HepG2 (cell line): ENCODE data around the gene MAML1. TPM values are rescaled to one million over a fixed set of nuclear protein-coding genes. Genes with fewer than 3 reads are reported as not detected.

Source experiments
- GATAD1 ChIP-seq: IDR thresholded peaks from 2 replicates; pipeline ENCODE4 v1.6.1; 2016; ENCODE audit warnings: missing genetic modification reagents, missing compliant biosample characterization
- HCFC1 ChIP-seq: fragments of 150-350 bp; IDR thresholded peaks from 2 replicates; pipeline ENCODE4 v1.6.1; 2014; ENCODE audit warnings: low read depth, low read length
- HIVEP1 ChIP-seq: sonication (generic); formaldehyde crosslinking; IDR thresholded peaks from 2 replicates; pipeline ENCODE4 v1.4.0; 2020; ENCODE audit warnings: mild to moderate bottlenecking, missing genetic modification reagents
- MAFF ChIP-seq: IDR thresholded peaks from 2 replicates; pipeline ENCODE4 v1.6.1; 2011; ENCODE audit warnings: low read depth, low read length, improper control_type of control experiment
- NFYB ChIP-seq: sonication (generic); formaldehyde crosslinking; IDR thresholded peaks from 2 replicates; pipeline ENCODE4 v1.4.0; 2020; ENCODE audit warnings: missing genetic modification reagents
- NR2F1 ChIP-seq, 2 experiments: fragments of 450-650 bp in 1 of 2; formaldehyde crosslinking in 1 of 2; IDR thresholded peaks; 2 replicates each; pipeline versions ENCODE4 v1.5.0 to v1.6.1; 2016 to 2020; ENCODE audit warnings: mild to moderate bottlenecking in 1 of 2, missing compliant biosample characterization in 1 of 2, missing genetic modification reagents in 1 of 2, moderate library complexity in 1 of 2
- PHF5A ChIP-seq: IDR thresholded peaks from one replicate; pipeline ENCODE4 v1.6.1; 2018; ENCODE audit warnings: low read depth, missing genetic modification reagents; ENCODE audit not compliant: unreplicated experiment
- RARG ChIP-seq: sonication (generic); formaldehyde crosslinking; IDR thresholded peaks from 2 replicates; pipeline ENCODE4 v1.4.0; 2020; ENCODE audit warnings: low read depth, mild to moderate bottlenecking, missing genetic modification reagents
- SIX4 ChIP-seq: sonication (generic); formaldehyde crosslinking; IDR thresholded peaks from 2 replicates; pipeline ENCODE4 v1.4.0; 2020; ENCODE audit warnings: missing genetic modification reagents
- SKI ChIP-seq: fragments of 450-650 bp; IDR thresholded peaks from one replicate; pipeline ENCODE4 v1.6.1; 2018; ENCODE audit warnings: mild to moderate bottlenecking; ENCODE audit not compliant: partially characterized antibody
- XRCC5 ChIP-seq: fragments of 200-400 bp; formaldehyde crosslinking; optimal IDR thresholded peaks from 2 replicates; pipeline ENCODE3; 2017; ENCODE audit warnings: mild to moderate bottlenecking, low read length
- ZBTB8A ChIP-seq: sonication (generic); formaldehyde crosslinking; IDR thresholded peaks from 2 replicates; pipeline ENCODE4 v1.4.0; 2020; ENCODE audit warnings: mild to moderate bottlenecking, low read depth, missing genetic modification reagents, borderline replicate concordance
- ZMYM2 ChIP-seq: sonication (generic); formaldehyde crosslinking; IDR thresholded peaks from 2 replicates; pipeline ENCODE4 v1.8.0; 2022; ENCODE audit warnings: mild to moderate bottlenecking, missing genetic modification reagents
- ZNF10 ChIP-seq: sonication (generic); formaldehyde crosslinking; IDR thresholded peaks from 2 replicates; pipeline ENCODE4 v1.4.0; 2020; ENCODE audit warnings: mild to moderate bottlenecking, low read depth, missing genetic modification reagents, borderline replicate concordance
- ZNF468 ChIP-seq: sonication (generic); formaldehyde crosslinking; IDR thresholded peaks from 2 replicates; pipeline ENCODE4 v1.8.0; 2022; ENCODE audit warnings: mild to moderate bottlenecking, moderate library complexity, missing genetic modification reagents
- ZNF574 ChIP-seq: sonication (generic); formaldehyde crosslinking; IDR thresholded peaks from 2 replicates; pipeline ENCODE4 v1.4.0; 2020; ENCODE audit warnings: missing genetic modification reagents
- ZNF589 ChIP-seq: sonication (generic); formaldehyde crosslinking; conservative IDR thresholded peaks from 2 replicates; pipeline ENCODE4 v1.8.0; 2022; ENCODE audit warnings: mild to moderate bottlenecking, moderate library complexity, missing genetic modification reagents
- ZNF691 ChIP-seq: sonication (generic); formaldehyde crosslinking; IDR thresholded peaks from 2 replicates; pipeline ENCODE4 v1.4.0; 2020; ENCODE audit warnings: missing genetic modification reagents, low read depth, mild to moderate bottlenecking, borderline replicate concordance
- polyA plus RNA-seq, 8 experiments: library from polyadenylated mRNA; depleted of rRNA in 3 of 8; stranded (reverse) in 7 of 8; unstranded in 1 of 8; fragments of >200 nt; fragmentation: Illumina TruSeq in 4 of 8; extraction: Trizol in 4 of 8; gene quantifications; 2 replicates each; pipeline versions ENCODE4 v1.2.1 to v1.2.3, GENCODE V29; 2011 to 2016; ENCODE audit warnings: low read depth in 4 of 8, missing spikeins in 1 of 8, mixed read lengths in 1 of 8; ENCODE audit not compliant: insufficient read depth in 1 of 8
- total RNA-seq, 5 experiments: library from RNA; depleted of rRNA; stranded (reverse); fragments of >200 nt; fragmentation: Illumina TruSeq; extraction: Trizol; gene quantifications; 2 replicates each; pipeline ENCODE4 v1.2.3, GENCODE V29; 2016; ENCODE audit warnings: low read depth in 1 of 5
- TF ChIP-seq, protein P1 (sequence below): IDR thresholded peaks from 2 replicates; pipeline ENCODE4 v1.6.1; 2016; ENCODE audit warnings: low read depth, borderline replicate concordance
- TF ChIP-seq, protein P2 (sequence below): IDR thresholded peaks from 2 replicates; pipeline ENCODE4 v1.6.1; 2016

MAML1 gene
- total and polyA plus RNA-seq, 2 of the 13 experiments (the other 11 are each of a cell fraction or from before 2014, with no cell fraction given) = 10.0 to 10.8 TPM

DNA sequence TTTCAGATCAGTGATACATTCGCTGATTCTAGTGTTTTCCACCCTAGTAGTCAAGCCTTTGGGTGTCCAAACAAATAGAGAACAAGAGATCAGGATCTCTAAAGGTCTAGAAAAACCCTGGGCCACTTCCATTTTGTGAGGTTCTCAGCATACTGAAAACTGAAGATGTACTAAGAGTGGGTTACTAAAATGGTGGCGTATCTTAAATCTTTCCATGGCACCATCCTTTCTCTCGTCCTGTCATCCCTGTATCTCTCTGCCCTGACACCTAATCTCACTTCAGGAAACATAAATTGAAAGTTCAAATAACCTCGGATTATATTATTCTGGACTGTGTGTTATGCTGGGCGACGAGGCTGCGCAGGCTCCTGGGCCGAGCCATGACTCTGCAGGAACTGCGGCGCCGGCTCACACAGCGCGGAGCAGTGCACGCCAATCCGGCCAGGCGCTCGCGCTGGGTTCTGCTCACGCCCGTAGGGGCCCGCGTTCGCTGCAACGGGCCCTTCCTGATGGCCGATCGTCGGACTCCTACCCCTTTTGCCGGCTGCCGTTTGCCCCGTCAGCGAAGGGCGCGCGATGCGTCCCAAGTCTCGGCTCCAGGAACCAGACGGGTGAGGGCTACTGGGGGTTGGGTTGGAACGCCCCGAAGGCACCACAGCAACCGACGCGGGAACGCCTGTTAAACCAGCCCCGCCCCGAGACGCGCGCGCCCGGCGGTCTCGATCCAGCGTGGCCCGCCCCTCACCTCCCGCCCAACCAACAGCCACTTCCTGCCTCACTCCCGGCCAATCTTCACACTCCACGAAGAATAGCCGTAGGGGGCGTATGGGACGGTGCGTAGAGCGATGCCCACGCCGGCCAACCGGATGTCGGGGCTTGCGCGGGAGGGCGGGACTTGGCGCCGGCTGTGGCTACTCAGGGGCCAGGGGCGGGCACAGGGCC lies 34.4 kb upstream of the MAML1 start (continued):
- TF ChIP-seq, protein P1, sequence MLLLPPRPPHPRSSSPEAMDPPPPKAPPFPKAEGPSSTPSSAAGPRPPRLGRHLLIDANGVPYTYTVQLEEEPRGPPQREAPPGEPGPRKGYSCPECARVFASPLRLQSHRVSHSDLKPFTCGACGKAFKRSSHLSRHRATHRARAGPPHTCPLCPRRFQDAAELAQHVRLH (CRISPR knock-in tag) = peak; percentile 90
- TF ChIP-seq ZNF574 (CRISPR knock-in tag) (peak; percentile 52; the same call in 1 of the 2 replicates), XRCC5 (peak; percentile 43), ZBTB8A (CRISPR knock-in tag) (no peak; the same call in 1 of the 2 replicates), NFYB (peak; percentile 99), RARG (CRISPR knock-in tag) (no peak), ZNF468 (CRISPR knock-in tag) (no peak), NR2F1 (CRISPR knock-in tag; IDR thresholded peaks at IDR 0.05) (no peak), GATAD1 (CRISPR knock-in tag) (no peak; the same call in 1 of the 2 replicates), SKI (peak; percentile 42), ZNF691 (CRISPR knock-in tag) (0 out of 2 replicates have a peak, but pooled peaks have one; percentile 12), ZNF589 (CRISPR knock-in tag) (no peak), MAFF (no peak; the same call in 1 of the 2 replicates), PHF5A (CRISPR knock-in tag) (peak; percentile 26), ZMYM2 (CRISPR knock-in tag) (no peak), SIX4 (CRISPR knock-in tag) (no peak), ZNF10 (CRISPR knock-in tag) (no peak), HIVEP1 (CRISPR knock-in tag) (no peak), HCFC1 (no peak; the same call in 1 of the 2 replicates)
- TF ChIP-seq, protein P2, sequence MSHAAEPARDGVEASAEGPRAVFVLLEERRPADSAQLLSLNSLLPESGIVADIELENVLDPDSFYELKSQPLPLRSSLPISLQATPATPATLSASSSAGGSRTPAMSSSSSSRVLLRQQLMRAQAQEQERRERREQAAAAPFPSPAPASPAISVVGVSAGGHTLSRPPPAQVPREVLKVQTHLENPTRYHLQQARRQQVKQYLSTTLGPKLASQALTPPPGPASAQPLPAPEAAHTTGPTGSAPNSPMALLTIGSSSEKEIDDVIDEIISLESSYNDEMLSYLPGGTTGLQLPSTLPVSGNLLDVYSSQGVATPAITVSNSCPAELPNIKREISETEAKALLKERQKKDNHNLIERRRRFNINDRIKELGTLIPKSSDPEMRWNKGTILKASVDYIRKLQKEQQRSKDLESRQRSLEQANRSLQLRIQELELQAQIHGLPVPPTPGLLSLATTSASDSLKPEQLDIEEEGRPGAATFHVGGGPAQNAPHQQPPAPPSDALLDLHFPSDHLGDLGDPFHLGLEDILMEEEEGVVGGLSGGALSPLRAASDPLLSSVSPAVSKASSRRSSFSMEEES (CRISPR knock-in tag) = no peak
